ENCODE measurements around the gene BCKDK. TPM values are rescaled to one million over a fixed set of nuclear protein-coding genes. Genes with fewer than 3 reads are reported as not detected.

Gene BCKDK
- total and polyA plus RNA-seq, 2 of the 13 experiments (the other 11 are each of a cell fraction or from before 2014, with no cell fraction given): 24.9 to 42.6 TPM

- TF ChIP-seq BRF2 (CRISPR knock-in tag; IDR thresholded peaks at IDR 0.05): 0 out of 2 replicates have a peak, but pooled peaks have one; percentile 44
- 0 out of 2 replicates have a peak, but pooled peaks have one; percentile 82 for TF ChIP-seq ZNF530 (CRISPR knock-in tag; IDR thresholded peaks at IDR 0.05; ENCODE audit: low read depth)
- no peak for TF ChIP-seq ZNF570 (CRISPR knock-in tag; IDR thresholded peaks at IDR 0.05; ENCODE audit: borderline replicate concordance)
- TF ChIP-seq ZMYM4 (CRISPR knock-in tag; IDR thresholded peaks at IDR 0.05): peak; percentile 87
- peak; percentile 81; the same call in 1 of the 2 replicates for TF ChIP-seq ZKSCAN8 (CRISPR knock-in tag; IDR thresholded peaks at IDR 0.05; ENCODE audit: borderline replicate concordance)
- peak; percentile 79 for TF ChIP-seq BRD4 (CRISPR knock-in tag; IDR thresholded peaks at IDR 0.05)
- TF ChIP-seq CSRNP2 (CRISPR knock-in tag; conservative IDR thresholded peaks at IDR 0.05; ENCODE audit: low read depth): no peak
- TF ChIP-seq ZNF292 (CRISPR knock-in tag; IDR thresholded peaks at IDR 0.05; ENCODE audit: borderline replicate concordance, low read depth): peak; percentile 94
- peak; percentile 96 for TF ChIP-seq CAMTA2 (CRISPR knock-in tag; IDR thresholded peaks at IDR 0.05; ENCODE audit: borderline replicate concordance)
- no peak for TF ChIP-seq CENPX (CRISPR knock-in tag; IDR thresholded peaks at IDR 0.05)
- peak; percentile 66 for TF ChIP-seq ZBTB21 (CRISPR knock-in tag; IDR thresholded peaks at IDR 0.05)
- peak; percentile 67 to 72 for TF ChIP-seq POLR2A (IDR thresholded peaks at IDR 0.05; ENCODE audit: insufficient read depth in 1 of 2, low read depth in 2 of 2, low read length in 2 of 2)
- TF ChIP-seq ZNF646 (CRISPR knock-in tag; IDR thresholded peaks at IDR 0.05): no peak
- TF ChIP-seq ZNF580 (CRISPR knock-in tag; IDR thresholded peaks at IDR 0.05; ENCODE audit: borderline replicate concordance, low read depth): peak; percentile 99; the same call in 1 of the 2 replicates
- no peak for TF ChIP-seq GRHL1 (CRISPR knock-in tag; conservative IDR thresholded peaks at IDR 0.05)
- TF ChIP-seq CCDC6 (CRISPR knock-in tag; IDR thresholded peaks at IDR 0.05): peak; percentile 98
Observed at GRCh38 chr16:31105677-31106213, 2.4 kb upstream of the BCKDK start (continued).
